MV-4-11 (cell line): ENCODE results near the gene IL3.
"Not testable (repeated sequence)": the region's sequence is repeated elsewhere in the genome, so short reads cannot be mapped to it uniquely, and the experiment has no call there.

Experiments used
- DNase-seq: peaks from one replicate; lab custom pipeline; 2025; lab: John Stamatoyannopoulos, UW

IL3 gene

GRCh38 chr5:132094393-132095076 is 34.1 kb downstream of the IL3 start:
- no peak for DNase-seq

DNA sequence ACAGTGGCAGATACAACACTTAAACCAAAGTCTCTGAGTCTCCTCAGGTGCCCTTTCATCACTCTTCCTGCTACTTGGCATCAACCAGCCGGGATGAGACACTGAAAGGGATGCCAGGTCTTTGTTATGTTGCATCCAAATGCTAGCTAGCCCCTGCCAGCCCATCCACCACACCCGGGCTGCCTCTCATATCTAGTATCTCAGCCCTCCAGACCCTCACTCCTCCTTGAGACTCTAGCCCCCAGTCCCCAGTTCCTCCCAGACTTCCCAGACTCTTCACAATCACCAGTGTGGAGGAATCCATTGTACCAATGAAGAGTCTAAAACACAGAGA is 34.6 kb downstream of the IL3 start:
- DNase-seq = no peak

DNA sequence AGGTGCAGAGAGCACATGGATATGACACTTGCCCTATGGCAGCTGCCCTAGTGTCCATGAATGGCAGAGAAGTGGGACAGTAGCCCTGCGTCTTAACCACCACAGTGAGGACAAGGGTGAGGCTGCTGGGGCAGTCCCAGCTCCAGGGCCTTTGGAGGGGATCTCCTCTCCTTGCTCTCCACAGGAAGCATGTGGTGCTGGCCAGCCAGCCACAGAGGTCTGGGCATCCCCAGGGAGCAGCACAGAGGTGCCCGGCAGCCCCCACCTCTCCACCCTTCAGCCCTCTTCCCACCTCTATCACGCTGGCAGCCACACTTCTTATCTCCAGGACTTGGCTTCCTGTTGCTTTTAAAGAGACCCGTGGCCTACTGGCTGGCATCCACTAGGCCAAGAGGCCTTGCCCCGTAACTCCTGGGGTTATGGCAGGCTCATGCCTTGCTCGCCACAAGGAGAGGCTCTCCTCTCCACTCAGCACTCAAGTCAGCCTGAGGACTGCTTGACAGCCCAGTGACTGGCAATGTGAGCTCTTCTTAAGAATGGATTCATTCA is 35.0 kb downstream of the IL3 start:
- DNase-seq = no peak

DNA sequence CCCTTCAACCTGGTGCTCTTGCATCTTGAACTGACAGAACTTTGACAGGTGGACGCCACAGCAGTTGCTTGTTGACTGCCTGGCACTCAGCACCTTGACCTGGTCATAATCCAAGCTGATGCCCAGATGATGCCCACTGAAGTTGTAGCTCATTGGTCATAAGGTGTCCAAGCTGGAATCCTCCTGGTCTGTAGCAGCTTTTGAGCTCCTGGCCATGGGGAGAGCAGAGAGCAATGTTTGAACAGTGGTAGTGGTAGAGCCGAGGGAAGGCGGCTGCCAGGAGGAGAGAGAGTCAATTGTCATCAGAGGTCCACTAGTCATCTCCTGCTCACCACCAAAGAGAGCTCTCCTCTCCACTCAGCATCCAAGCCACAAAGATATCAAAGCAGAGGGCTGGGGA is 36.4 kb downstream of the IL3 start:
- no peak for DNase-seq

DNA sequence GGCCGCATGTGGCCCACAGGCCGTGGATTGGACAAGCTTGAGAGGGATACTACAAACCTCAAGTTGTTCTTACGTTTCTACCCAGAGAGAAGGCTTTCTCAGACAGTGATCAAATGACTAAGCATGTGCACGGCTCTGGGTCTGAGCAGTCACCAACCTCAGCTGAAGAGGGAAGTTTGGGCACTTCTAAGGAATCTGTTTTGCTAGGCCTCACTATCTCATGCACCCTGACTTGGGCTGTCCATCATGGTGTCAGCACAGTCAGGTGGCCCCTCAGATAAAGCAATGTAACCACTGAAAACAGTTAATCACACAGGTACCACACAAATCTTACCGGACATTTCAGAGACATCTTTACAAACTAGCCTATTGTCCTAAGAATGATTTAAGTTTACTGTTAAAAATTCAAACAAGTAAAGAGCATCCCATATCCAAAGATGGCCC is 37.7 kb downstream of the IL3 start:
- DNase-seq = peak; percentile 55

DNA sequence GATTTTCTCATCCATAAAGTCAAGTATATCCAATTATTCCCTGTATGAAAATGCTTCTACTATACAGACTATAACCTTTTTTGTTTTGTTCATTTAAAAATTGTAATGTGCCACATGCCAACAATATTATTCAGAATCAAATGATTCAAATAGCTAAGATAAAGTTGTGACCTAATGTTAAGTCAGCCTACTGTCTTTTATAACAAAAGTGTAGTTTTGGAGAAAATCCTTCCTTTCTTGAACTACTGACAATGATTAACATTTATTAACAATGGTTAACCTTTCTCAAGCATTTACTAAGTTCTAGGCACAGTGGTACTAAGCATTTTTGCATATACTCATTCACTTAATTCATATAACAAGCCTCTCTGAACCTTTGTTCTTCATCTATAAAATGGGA is 38.2 kb downstream of the IL3 start:
- no peak for DNase-seq

DNA sequence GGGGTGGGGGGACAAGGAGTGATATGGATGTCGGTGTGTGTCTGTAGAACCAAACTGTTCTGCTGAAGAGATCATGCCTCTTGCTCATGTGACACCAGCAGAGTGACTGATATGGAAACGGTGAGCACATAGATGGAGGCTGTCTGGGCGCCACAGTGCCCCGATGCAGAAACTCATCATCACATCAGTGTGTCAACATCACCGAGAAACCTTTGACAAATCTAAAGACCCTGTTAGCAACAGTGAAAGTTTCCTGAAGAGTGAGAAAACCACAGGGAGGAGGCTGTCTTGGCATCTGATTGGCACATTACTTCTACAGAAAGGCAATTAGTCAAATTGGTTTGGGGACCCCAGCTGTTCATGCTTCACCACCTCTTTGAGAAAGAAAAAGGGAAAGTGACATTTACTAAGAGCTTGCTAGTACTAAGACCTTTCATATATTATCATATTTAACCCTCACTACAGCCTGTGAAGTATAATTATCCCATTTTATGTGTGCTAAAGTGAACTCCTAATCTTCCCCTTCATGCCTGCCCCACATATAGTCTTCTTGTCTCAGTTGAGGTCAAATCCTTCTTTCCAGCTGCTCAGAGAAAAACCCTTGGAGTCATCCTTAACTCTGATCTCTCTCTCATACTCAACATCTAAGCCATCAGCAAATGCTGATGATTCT is 38.8 kb downstream of the IL3 start:
- DNase-seq = peak; percentile 26

- DNase-seq = peak; percentile 45
Measured at GRCh38 chr5:132099905-132100304, 39.5 kb downstream of the IL3 start.

GRCh38 chr5:132100672-132101261 is 40.3 kb downstream of the IL3 start:
- peak; percentile 51 for DNase-seq

DNA sequence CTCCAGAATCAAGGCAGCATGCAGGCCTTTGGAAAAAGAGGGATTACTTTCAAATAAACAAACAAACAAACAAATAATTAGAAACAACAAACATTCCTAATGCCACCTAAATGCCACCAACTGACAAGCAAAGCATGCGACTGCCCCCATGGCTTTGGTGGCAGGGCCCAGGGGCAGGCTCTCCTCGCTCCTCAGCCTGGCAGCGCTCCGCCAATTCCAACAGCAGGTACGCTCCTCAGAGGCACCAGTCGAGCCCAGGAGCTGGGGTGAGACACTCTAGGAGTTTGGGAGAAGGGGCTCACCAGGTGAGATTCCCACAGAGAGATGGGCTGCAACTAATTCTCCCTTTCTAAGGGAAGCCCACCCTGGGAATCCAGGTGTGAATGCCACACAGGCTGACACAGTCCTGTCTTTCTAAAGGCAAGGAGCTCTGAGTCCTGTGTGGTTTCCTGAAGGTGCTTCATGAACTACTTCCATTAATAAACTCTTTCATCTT is 41.0 kb downstream of the IL3 start:
- DNase-seq = no peak

DNA sequence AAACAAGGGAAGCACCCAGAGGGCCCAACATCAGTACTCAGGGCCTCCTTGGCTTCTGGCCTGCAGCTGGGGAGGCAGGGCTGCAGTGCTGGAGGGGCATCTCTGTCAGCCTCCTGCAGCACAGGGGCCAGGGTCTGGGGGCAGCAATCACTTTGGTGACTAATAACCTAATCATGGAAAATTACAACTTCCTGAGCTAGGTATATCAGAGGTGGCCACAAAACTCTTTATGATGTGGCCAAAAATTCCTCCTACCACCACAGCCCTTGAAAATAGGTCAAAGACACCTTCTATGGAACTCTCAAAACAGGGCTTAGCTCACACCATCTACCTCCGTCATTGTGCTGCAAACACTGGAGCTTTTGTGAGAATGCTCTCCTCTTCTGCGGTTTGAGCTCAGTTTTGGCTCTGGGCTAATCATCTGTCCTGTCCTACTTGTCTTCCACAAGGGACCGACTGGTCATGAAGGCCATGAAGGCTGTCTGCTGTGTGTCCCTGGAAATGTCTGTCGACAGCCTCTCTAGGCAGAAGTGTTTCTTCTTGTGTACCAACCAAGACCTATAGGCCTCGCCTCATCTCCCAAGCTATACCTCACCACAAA is 41.7 kb downstream of the IL3 start:
- DNase-seq = peak; percentile 58

GRCh38 chr5:132102944-132103331 is 42.5 kb downstream of the IL3 start:
- no peak for DNase-seq

- peak; percentile 91 for DNase-seq
Measured at GRCh38 chr5:132103332-132103951, 43.0 kb downstream of the IL3 start.

GRCh38 chr5:132103969-132104391 is 43.5 kb downstream of the IL3 start:
- peak; percentile 38 for DNase-seq

DNA sequence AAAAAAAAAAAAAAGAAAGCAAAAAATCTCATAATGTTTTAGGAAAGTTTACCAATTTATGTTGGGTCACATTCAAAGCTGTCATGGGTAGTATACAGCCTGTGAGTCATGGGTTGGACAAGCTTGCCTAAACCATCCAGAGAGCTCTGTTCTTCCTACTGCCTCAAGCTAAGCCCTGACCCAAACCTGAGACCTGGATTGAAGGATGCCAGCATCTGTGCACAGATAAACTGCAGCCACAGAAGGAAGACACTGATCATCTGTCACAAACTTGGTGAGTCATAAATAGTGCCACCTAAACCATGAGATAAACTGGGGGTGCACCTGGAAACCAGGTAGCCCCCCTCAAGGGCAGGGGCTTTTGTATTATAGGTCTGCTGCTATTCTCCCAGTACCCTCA is 44.1 kb downstream of the IL3 start:
- peak; percentile 30 for DNase-seq

- no peak for DNase-seq
Measured at GRCh38 chr5:132105688-132106087, 45.2 kb downstream of the IL3 start.

DNA sequence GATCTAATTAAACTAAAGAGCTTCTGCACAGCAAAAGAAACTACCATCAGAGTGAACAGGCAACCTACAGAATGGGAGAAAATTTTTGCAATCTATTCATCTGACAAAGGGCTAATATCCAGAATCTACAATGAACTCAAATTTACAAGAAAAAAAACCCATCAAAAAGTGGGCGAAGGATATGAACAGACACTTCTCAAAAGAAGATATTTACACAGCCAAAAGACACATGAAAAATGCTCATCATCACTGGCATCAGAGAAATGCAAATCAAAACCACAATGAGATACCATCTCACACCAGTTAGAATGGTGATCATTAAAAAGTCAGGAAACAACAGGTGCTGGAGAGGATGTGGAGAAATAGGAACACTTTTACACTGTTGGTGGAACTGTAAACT is 48.0 kb downstream of the IL3 start:
- DNase-seq = not testable (repeated sequence)

DNA sequence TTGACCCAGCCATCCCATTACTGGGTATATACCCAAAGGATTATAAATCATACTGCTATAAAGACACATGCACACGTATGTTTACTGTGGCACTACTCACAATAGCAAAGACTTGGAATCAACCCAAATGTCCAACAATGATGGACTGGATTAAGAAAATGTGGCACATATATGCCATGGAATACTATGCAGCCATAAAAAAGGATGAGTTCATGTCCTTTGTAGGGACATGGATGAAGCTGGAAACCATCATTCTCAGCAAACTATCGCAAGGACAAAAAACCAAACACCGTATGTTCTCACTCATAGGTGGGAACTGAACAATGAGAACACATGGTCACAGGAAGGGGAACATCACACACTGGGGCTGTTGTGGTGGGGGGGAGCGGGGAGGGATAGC is 48.5 kb downstream of the IL3 start:
- not testable (repeated sequence) for DNase-seq

DNA sequence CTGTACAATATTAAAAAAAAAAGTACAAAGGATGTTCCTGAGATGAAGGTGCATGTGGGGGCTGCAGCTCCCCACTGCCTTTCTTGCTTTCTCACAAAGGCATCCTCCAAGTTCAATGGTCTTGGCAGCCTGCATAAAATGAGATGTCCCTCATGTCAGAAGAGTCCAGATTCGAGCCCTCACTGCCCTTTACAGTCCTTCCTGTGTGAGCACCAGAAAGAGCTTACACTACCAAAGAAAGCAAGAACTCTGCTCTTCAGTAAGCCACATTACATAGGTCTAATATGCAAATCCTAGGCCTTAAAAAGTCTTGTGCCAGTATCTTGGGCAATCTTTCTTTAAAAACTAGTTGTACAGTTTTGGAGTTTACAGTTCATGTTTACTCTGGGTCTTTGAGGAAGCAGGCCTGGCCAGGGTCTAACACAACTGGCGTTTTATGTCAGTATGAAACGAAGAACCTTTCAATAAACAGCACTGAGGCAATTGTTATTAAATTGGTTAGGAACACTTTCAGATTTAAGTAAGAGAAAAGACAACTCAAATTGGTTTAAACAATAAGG is 49.1 kb downstream of the IL3 start:
- DNase-seq = no peak

GRCh38 chr5:132110195-132110594 is 49.7 kb downstream of the IL3 start:
- no peak for DNase-seq

- DNase-seq = no peak
Measured at GRCh38 chr5:132110930-132111329, 50.5 kb downstream of the IL3 start.

DNA sequence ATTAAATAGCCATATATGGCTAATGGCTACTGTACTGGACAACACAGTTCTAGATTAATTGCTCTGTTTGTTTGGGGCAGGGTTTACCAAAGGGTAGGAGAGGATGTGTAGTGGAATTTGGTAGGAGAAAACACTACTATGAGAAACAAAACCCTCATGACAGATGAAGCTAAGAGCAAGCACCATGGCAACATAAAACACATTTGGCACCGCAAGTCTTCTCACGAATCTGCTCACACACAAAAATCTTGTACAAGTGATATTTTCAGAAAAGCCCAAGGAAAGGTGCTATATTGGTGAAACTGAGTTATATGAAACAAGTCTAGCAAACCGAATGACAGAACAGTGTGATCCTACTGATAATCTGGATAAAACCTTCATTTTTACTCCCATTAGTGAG is 51.7 kb downstream of the IL3 start:
- no peak for DNase-seq
